GM19328 (cell line): ENCODE results near the gene ZNG1E.
"Not testable (repeated sequence)": the region's sequence is repeated elsewhere in the genome, so short reads cannot be mapped to it uniquely, and the experiment has no call there.

Source experiments
- ATAC-seq: cut with Tn5 transposase; IDR thresholded peaks from one replicate; pipeline ENCODE4 v1.9.1; 2021; ENCODE audit warnings: mild to moderate bottlenecking, moderate library complexity; ENCODE audit not compliant: unreplicated experiment

Gene ZNG1E

DNA sequence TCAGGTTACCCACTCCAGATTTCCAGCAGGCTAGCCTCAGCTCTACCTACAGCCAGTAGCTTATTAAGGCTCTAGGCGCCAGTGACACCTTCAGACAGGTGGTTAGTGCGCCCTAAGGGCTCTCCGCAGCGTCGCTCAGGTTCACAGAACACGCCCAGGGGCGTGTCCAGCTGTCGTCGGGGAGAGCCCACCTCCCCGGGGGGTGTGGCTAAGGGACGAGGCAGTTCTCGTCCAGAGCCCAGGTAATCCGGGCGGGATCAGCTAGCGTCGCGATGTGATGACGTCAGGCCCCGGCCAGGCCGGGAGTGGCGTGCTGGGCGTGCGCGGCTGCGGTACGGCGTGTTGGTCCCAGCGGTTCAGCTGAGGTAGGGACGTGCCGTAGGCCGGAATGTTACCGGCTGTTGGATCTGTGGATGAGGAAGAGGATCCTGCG lies at the start of gene ZNG1E:
ZNG1E (plus strand) TSS at position 340 of the 433 bp plus-strand sequence; CDS start at position 389, 49 bp downstream.
- ATAC-seq: not testable (repeated sequence)

DNA sequence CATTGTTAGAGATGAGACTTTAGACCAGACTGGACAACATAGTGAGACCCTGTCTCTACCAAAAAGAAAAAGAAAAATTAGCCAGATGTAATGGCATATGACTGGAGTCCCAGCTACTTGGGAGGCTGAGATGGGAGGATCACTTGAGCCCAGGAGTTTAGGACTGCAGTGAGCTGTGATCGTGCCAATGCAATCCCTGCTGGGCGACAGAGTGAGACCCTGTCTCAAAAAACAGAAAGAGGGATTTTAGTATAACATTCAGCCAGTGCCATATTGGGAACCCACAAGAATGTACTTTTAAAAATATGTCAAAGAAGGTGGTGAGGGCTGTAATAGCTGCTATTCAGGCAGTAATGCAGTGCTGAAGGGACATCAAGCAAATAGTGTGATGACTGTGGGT lies 2.1 kb upstream of the ZNG1E start:
- not testable (repeated sequence) for ATAC-seq

DNA sequence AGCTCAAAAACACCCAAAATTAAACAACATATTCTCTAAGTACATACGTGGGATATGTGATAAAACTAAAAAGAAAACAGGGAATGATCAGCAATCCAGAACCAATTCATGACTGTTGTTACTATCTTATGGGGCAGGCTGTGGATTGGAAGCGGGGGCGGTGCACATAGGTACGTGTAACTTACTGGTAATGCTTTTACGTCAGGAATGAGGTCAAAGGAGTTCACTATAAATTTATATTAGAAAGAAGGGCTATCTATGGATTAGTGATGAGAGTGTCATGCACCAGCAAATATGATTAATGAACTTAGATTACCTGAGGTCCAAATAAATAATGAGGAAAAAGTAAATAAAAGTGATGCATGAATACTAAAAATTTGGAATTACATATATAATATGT lies 710 bp upstream of the ZNG1E start:
- ATAC-seq: not testable (repeated sequence)

DNA sequence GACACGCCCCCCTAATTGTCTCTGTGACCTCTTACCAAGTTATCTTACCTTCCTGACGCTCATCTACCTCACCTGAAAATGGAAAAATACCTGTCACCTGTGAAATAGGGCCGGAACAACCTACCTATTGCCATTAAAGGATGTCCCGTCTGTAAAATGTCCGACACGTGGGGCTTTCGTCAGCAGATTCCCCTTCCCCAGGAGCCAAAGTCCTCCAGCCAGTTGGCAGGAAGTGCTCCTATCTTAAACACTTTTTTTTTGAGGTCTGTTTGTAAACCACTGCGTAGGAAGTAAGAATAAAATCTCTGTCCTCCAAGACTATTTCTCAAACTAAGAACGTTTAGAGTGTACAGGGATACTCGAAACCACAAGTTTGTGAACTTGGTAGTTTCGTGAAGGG lies 661 bp downstream of the ZNG1E start:
- not testable (repeated sequence) for ATAC-seq

DNA sequence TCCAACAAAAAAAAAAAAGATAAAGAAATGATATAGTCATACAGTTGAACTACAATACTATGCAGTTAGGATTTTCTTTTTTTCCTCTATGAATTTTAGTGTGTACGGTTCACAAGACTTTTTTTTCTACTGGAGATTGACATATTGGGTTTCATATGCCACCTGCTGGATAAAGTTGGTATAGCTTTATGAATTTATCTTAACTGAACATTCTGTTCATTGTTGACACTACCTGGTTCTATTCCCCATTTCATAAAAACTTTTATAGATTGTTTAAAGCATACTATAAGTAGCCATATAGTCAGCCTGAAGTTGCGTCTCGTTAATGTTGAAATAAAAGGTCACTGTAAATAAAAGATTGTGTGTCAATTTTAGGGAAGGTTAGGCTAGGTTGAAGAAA lies 2.8 kb downstream of the ZNG1E start:
- not testable (repeated sequence) for ATAC-seq

GRCh38 chr9:65703550-65703949 lies 27.8 kb downstream of the ZNG1E start:
- not testable (repeated sequence) for ATAC-seq

DNA sequence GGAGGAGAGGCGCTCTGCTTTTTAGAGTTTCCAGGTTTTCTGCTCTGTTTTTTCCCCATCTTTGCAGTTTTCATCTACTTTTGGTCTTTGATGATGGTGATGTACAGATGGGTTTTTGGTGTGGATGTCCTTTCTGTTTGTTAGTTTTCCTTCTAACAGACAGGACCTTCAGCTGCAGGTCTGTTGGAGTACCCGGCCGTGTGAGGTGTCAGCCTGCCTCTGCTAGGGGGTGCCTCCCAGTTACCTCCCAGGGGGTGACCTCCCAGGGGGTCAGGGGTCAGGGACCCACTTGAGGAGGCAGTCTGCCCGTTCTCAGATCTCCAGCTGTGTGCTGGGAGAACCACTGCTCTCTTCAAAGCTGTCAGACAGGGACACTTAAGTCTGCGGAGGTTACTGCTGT lies 38.7 kb downstream of the ZNG1E start:
- ATAC-seq: not testable (repeated sequence)

DNA sequence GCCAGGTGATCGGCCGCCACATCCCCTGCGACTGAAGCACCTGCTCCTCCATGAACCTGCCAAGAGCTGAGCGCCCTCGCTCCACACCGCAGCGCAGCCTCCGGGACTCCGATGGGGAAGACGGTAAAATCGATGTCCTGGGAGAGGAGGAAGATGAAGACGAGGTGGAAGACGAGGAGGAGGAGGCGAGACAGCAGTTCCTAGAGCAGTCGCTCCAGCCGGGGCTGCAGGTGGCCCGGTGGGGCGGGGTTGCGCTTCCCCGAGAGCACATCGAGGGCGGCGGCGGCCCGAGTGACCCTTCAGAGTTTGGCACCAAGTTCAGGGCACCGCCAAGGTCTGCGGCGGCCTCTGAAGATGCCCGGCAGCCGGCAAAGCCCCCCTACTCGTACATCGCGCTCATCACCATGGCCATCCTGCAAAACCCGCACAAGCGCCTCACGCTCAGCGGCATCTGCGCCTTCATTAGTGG lies 61.4 kb downstream of the ZNG1E start, which contains the start of gene FOXD4L4:
FOXD4L4 (plus strand) TSS at position 51 of the 469 bp plus-strand sequence; CDS start at position 51, 0 bp downstream.
- ATAC-seq: not testable (repeated sequence)

GRCh38 chr9:65738133-65738532 lies 62.4 kb downstream of the ZNG1E start:
- ATAC-seq: not testable (repeated sequence)
